Suppressor macrophage (primary cell): ENCODE results near the gene XXYLT1.
A peak's percentile ranks its signal among the peaks of the same experiment; 100 is the strongest.
"Not testable (repeated sequence)": the region's sequence is repeated elsewhere in the genome, so short reads cannot be mapped to it uniquely, and the experiment has no call there.

Experiments used
- DNase-seq, 4 experiments: peaks; one replicate each; pipeline ENCODE4 v3.0.0-alpha.2; 2020 to 2022

Gene XXYLT1

DNA sequence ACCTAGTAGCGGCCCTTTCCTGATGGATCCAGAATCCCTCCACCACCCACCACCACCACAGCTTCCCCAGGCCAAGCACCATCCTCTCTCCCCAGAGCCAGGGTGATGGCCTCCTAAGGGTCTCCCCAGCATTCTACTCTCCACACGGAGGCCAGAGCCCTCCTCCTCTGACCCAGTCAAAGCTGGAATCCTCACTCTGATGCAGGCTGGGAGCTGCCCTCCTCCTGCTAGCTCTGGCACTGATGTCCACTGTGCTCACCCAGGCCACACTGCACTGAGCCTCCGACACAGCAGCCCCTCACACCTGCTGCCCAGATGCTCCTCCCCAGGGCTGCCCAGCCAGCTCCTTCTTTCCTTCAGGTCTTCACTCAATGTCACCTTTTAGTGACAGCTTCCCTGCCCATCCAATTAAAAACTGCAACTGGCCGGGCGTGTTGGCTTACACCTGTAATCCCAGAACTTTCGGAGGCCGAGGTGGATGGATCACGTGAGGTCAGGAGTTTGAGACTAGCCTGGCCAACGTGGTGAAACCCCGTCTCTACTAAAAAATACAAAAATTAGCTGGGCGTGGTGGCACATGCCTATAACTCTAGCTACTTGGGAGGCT is 21.0 kb downstream of the XXYLT1 start:
- no peak for DNase-seq

DNA sequence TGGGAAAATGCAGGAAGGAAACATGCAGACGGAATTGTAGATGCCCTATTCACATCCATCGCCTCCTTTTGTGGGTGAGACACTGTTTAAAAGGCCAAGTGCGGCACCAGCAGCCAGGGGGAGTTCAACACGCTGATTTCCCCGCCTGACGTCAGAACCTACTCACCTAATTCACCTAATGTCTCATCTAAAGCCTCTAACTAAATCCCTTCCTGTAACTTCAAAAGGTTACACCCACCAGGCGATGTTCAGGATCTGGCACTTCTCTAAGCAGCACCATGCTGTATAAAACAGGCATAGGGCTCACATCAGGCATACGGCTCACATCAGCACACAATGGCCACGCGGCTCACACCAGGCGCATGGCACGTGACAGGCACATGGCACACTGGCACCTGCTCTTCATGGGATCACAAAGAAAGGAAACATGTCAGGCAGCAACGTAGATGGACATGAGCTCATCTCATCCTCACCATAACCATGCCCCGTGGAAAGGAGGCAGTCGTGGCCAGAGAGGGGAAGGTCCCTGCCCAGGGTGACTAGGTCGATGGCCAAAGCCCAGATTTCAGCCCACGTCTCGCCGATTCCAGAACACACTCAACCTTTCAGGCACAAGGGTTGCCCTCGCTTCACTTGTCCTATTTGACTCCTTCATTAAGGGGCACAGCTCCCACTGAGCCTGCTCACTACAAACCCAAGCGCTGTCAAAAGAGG is 21.7 kb downstream of the XXYLT1 start:
- DNase-seq: no peak

DNA sequence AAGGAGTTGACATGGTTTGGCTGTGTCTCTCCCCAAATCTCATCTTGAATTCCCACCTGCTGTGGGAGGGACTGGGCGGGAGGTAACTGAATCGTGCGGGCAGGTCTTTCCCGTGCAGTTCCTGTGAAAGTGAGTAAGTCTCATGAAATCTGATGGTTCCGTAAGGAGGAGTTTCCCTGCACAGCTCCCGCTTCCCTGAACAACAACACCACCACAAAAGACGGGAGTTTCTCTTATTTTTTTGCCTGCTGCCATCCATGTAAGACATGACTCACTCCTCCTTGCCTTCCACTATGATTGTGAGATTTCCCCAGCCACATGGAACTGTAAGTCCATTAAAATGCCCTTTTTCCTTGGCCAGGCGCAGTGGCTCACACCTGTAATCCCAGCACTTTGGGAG is 22.7 kb downstream of the XXYLT1 start:
- no peak for DNase-seq

DNA sequence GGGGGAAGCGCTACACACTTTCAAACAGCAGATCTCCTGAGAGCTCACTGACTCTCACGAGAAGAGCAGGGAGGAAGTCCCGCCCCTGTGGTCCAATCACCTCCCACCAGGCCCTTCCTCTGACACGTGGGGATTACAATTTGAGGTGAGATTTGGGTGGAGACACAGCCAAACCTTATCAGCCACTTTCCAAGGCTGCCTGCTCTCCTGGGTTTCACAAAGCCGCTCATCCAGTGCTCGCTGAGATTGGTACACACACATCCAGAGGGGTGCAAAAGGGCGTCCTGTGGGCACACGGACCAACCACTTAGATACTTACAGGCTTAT is 23.1 kb downstream of the XXYLT1 start:
- DNase-seq: no peak

DNA sequence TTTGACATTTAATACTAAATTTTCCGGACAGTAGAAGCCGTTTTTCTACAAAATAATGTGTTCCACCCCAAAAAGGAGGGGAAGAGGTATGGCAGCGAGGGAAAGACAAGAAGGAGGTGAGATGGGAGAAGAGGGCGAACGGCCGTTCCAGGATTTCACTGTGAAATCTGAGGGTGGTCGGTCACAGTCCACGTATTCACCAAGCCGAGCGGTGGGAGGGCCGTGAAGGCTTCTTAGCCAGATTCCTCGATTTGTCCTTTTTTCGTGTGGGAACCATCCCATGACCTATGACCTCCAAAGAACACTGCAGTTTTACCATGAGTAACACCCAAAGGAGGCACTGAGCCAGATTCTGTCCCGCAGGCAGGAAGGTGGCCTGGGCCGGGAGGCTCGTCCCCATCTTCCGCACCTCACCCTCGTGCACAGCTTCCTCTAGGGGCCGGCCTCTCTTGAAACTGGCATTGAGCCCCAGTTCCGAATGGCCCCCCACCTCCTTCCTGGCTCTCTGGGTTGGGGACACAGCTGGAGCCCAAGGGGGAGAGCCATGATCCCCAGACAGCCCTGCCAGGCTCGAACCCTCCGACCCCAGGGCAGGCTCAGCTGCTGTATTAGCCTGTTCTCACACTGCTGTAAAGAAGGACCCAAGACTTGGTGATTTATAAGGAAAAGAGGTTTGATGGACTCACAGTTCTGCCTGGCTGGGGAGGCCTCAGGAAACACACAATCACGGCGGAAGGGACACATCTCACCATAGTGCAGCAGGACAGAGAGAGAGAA is 23.7 kb downstream of the XXYLT1 start:
- DNase-seq: no peak

DNA sequence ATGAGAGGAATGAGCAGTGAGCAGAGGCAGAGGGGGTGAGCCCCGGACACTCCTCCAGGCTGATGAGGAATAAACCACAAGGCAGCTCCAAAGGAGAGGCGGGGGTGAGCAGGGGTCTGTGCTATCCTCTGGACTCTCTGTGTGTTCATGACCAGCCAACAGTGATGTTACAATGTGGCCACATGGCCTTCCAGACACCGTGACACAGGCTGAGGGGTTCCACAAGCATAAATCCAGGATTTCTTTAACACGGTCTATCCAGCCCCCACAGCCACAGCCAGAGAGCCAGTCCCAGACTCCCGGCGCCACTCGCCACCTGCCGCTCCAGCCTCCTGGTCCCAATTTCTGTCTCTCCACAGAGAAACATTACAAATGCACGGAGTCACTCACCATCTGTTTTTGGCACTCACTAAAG is 24.4 kb downstream of the XXYLT1 start:
- DNase-seq: no peak

DNA sequence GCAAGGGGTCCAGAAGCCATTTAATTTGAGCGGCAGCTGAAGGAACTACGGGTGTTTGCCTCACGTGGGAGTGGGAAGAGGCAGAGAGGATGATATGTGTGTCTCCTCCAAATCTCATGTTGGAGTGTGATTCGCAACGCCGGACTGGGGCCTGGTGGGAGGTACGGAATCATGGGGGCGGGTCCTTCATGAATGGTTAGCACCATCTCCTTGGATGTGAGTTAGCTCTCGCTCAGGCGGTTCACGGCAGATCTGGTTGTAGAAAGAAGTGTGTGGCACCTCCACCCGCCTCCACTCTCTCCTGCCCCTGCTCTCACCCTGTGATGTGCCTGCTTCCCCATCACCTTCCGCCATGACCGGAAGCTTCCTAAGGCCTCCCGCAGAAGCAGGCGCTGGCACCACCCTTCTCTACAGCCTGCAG is 25.4 kb downstream of the XXYLT1 start:
- no peak for DNase-seq

DNA sequence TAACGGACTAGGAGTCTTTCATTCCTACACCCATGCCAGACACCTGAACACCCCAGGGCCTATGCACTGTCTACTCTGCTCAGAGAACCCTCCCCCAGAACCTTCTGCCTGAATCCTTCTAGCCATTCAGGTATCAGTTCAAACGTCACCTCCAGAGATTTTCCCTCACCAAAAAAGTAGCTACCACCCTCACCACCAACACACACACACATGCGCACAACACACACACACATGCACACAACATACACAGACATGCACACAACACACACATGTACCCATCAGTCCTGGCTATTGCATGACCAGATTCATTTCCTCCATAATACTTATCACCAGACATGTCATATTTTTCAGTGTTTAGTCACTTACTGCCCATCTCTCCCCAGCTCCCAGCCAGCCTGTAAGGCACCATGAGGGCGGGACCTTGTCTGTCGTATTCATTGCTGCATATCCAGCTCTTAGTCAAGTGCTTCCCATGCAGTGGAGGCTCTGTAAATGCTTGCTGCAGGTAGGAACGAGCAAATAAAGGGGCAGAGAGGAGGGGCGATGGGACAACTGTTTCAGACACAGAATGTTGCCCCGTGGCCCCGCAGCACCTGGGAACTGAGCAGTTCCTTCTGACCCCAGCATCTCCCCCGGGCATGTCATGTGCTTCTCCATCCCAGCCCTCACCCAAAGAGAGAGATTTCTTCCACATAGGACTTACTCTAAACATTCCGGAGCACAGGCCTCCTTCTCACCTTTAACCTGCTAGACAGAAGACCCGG is 29.2 kb downstream of the XXYLT1 start:
- no peak for DNase-seq

DNA sequence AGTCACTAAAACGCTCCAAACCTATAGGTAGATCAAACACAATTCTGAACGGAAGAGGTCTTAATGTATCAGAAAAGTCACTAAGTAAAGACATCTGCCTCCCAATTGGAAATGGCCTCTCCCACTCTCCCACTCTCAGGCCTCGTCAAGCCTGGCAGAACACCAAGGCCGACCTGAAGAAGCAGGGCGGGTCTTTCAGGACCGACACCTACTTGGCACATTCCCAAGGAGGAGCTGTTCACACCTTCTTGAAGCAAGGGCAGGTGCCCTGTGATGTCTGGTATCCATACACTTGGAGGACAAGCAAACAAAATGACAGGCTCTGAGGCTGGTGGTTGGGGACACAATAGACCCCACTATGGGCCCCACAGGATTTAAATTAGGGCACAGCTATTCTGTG is 30.0 kb downstream of the XXYLT1 start:
- DNase-seq: no peak

DNA sequence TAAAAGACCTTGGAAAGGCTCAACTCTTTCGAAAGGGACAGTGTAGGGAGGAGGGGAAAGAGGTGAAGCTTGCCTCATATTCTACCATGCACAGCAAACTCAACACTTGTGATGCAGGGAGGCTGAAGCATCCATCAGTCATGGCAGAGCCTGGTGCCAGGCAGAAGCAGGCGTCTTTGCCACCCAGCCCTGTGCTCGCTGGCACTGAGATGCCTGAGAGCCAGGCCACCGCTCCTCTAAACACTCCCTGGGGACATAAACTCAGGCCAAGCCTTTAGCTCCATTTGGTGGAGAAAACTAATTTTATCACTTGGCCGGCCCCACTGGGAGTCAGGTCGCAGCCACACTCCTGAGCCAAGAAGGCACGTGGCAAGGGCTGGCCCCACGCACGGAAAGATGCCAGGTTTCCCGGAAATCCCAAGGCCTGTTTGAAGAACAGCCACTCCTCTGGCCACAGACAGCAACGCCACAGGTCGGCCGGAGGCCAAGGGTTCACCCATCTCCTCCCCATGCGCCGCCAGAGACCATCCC is 30.7 kb downstream of the XXYLT1 start:
- no peak for DNase-seq

DNA sequence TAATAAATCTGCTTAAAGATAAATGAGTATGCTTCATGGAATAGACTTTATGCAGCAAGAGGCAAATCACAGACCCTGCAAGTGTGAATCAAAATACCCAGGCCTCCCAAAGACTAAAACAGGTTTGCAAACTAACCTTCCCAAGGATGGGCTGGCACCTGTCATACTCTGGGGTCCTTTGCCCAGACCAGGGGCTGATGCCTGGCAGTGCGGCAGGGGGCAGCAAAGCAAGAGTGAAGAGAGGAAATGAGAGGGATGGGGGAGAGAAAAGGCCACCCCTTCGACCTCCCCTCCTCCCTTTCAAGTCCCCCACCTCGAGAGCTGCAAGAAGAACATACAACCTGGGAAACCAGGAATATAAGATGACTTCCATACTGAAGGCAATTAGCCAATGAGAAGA is 31.8 kb downstream of the XXYLT1 start:
- no peak for DNase-seq

DNA sequence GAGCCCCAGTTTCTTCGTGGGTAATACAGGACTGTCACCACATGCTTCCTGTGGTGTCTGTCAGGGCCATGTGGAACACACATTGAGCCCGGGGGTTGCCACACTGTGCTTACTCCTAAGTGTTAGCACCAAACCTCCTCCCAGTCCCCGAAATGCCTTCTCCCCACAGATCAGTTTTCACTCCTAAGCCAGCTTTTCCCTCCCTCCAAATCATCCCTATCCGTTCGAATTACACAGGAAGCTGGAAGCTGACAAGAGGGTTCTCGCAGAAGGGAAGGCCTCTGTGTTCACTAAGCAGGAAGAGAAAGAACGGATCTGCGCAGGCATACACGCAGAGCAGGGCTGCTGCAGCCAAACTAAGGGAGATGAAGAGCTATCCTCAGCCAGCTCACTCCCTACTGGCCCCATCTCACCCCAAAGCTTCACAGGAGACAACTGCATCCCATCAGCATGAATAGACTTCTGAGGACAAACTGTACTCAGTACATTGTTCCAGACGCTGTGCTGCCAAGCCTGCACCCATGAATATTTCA is 32.3 kb downstream of the XXYLT1 start:
- DNase-seq: no peak

DNA sequence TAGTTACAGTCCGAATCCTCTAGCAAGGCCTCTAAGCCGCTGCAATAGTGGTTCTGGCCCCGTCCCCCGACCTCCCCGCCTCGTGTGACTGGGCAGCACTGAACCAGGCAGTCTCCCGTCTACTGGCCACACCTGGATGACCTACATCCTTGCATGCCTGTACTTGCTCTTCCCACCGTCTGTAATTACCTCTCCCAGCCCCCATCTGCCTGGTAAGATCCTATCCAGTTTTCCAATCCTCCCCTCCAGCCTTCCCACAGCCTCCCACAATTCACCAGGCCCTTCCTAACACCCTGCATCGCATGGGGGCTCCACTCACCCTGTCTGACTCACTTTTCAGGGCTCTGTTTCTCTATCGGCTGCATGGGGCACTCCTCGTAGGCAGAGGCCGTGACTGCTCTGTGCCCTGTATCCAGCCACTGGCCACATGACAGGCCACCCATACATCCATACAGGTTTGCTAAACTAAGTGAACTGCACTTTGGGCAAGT is 32.8 kb downstream of the XXYLT1 start:
- no peak for DNase-seq

DNA sequence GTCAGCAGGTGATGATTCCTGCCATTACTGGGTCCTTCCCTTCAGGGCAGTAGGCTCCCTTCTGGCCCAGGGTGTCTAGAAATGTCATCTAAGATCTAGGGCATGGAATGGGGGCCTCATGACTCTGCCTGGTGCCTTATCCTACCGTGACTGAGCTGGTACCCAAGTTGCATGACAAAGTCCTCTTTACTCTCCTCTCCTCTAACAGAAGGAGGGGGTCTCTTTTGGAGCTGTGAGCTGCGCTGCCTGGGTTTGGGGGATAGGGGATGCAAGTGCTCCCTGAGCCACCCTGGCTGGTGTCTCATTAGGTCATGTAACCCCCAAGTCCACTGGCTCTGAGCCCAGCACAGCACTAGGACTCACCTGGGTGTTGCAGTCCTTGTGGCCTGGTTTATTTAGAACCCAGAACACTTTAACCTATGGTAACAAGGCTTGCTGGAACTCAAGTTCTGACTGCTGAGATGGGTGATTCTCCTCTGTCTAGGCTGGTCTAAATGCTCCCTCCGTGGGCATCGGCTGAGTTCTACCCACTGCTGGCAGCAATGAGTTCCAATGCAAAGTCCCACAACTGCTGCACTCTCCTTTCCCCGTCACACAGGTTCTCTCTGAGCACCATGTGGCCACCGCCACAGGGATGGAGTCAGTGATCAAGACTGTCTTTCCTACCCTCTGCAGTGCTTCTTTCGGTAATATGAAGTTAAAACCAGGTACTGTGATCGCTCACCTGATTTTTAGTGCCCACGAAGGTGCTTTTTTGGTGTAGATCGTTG is 34.0 kb downstream of the XXYLT1 start:
- DNase-seq: no peak

DNA sequence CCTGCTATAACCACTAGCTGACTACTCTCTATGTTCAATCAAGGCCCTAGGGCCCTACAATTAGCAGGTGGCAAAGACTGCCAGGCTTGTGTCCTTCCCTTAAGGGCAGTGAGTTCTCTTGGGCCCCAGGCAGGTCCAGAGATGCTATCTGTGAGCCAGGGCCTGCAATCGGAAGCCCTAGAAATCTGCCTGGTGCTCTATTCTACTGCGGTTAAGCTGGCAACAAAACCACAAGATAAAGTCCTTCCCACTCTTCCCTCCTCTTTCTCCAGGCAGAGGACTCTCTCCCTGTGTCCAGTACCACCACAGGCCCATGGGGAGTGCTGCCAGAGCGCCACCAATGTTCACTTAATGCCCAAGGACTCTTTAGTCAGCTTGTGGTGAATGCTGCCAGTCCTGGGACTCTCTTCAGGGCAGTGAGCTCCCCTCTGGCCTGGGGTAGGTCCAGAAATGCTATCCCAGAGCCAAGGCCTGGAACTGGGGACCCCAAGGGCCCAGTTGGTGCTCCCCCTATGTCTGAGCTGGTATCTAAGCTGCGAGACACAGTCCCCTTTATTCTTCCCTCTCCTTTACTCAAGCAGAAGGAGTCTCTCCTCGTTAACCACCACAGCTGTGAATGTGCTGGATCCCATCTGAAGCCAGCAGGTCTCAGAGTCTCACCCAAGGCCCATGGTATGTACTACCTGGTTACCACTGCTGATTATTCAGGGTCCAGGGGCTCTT is 34.7 kb downstream of the XXYLT1 start:
- no peak for DNase-seq

DNA sequence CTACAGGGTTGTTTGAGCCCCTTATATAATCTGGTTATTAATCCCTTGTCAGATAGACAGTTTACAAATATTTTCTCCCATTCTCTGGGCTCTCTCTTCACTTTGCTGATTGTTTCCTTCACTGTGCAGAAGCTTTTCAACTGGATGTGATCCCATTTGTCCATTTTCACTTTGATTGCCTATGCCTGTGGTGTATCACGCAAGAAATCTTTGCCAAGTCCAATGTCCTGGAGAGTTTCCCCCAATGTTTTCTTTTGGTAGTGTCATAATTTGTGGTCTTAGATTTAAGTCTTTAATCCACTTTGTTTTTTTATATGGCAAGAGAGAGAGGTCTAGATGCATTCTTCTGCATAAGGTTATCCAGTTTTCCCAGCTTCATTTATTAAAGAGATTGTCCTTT is 40.7 kb downstream of the XXYLT1 start:
- DNase-seq: no peak

DNA sequence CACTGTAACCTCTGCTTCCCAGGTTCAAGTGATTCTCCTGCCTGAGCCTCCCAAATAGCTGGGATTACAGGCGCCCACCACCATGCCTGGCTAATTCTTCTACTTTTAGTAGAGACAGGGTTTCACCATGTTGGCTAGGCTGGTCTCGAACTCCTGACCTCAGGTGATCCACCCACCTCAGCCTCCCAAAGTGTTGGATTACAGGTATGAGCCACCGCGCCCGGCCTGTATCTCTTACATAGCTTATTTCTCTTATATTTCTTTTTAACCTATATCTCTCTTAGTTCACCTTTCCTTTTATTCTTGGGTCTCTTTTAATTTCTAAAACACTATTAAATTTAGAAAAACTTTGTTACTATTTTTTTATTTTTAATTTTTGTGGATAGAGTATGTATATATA is 42.1 kb downstream of the XXYLT1 start:
- not testable (repeated sequence) for DNase-seq

DNA sequence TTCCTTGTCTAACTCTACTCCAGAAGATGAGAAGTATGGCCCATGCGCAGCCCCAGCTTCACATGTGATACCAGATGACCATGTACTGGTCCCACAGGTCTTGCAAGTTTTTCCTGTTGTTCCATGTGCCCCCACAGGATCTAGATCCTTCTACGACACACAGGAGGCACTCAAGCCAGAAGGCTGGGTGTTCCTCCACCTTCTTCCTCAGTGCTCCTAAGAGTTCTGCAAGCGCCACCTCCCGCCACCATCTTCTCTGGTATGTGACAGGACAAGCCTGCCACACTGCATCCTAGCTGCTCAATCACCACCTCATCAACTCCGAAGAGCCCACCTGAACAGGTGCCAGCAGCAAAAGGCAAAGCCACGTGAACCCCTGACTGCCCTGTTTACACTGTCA is 43.1 kb downstream of the XXYLT1 start:
- no peak for DNase-seq

DNA sequence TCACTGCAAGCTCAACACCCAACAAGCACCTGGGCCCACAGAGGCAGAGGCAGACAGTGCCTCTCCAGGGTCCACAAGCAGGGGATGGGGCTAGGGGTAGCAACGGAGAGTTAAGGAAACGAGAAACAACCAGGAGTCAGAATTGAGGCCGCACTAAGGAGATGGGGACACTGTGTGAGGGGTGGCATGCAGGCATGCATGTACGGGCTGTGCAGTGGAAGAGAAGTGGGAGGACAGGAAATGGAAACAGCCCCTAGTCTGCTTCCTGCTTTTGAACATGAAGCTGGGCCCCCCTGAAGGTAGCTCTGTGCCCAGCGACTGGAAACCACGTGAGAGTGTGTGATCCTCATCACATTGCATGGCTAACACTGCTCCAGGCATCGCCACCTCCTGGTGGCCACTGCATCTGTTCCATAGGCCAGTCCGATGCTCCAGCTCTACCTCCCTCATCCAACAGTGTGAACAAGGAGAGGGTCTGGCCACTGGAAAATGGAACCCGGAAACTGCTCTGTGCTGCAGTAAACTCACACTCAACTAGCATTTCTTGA is 44.0 kb downstream of the XXYLT1 start:
- DNase-seq: peak in 2 of 4 experiments; percentile 14 to 19

DNA sequence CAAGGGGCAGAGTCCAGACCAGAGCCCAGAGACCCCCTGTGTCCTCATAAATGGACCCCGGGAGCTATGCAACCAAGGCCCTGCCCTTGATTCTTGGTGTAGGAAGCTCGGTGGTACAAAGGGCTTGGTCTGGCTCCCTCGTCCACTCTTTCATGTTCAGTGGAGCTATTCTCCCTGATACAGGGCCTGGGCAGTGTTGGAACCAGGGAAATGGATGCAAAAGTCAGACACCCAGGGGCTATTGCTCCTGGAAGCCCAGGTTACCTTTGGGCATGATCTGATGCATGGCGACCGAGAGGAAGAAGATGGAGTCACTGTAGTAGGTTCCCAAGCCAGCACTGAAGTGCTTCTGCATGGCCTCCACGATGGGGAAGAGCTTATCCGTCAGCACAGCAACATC is 44.5 kb downstream of the XXYLT1 start:
- DNase-seq: no peak
